ENCODE measurements around the gene MSI2. TPM values are rescaled to one million over a fixed set of nuclear protein-coding genes. Genes with fewer than 3 reads are reported as not detected.

The MSI2 gene
- total RNA-seq, 4 donors from 2014 or later, result 15.9 to 22.9 (median 17.0) TPM

GRCh38 chr17:57413848-57414651 lies 157.7 kb downstream of the MSI2 start:
- Histone ChIP-seq H3K36me3 (no peaks in the 10 kb centered on the region), H3K9me3 (no peaks in the 10 kb centered on the region), H3K4me3 (no peak overlapping the region), H3K27ac (no peak overlapping the region), H3K27me3 (no peaks in the 10 kb centered on the region), H3K4me1 (no peaks in the 10 kb centered on the region)
- 92 to 99% methylated on average over 9 of the region's 9 CpGs for WGBS, 2 donors
- no peak for DNase-seq
- no peak for TF ChIP-seq POLR2A (IDR thresholded peaks at IDR 0.05)
- intact Hi-C loops (cut with DNase I), result no loop called here

GRCh38 chr17:57415751-57416207 lies 159.5 kb downstream of the MSI2 start:
- Histone ChIP-seq H3K36me3 (no peaks in the 10 kb centered on the region), H3K4me1 (no peaks in the 10 kb centered on the region), H3K27me3 (no peaks in the 10 kb centered on the region), H3K27ac (no peak overlapping the region), H3K4me3 (no peak overlapping the region), H3K9me3 (no peaks in the 10 kb centered on the region)
- 84 to 93% methylated on average over 2 to 3 of the region's 3 CpGs for WGBS, 2 donors
- DNase-seq, result no peak
- no peak for TF ChIP-seq CTCF (IDR thresholded peaks at IDR 0.05)
- no peak for TF ChIP-seq POLR2A (IDR thresholded peaks at IDR 0.05)
- intact Hi-C loops (cut with DNase I), result no loop called here

- Histone ChIP-seq H3K27ac (no peak overlapping the region), H3K36me3 (no peaks in the 10 kb centered on the region), H3K4me3 (no peak overlapping the region), H3K4me1 (no peaks in the 10 kb centered on the region), H3K27me3 (no peaks in the 10 kb centered on the region), H3K9me3 (no peaks in the 10 kb centered on the region)
- no peak for DNase-seq
- TF ChIP-seq CTCF (IDR thresholded peaks at IDR 0.05) (no peak), POLR2A (IDR thresholded peaks at IDR 0.05) (no peak)
- 83 to 96% methylated on average over 7 of the region's 7 CpGs for whole genome bisulfite sequencing, 2 donors
- intact Hi-C loops (cut with DNase I), result no loop called here
Measured at GRCh38 chr17:57416369-57416768, 160.0 kb downstream of the MSI2 start.

- peaks cover 0 to 5% (median 3%) of the 10 kb centered on the region in 3 donors for H3K4me1 ChIP-seq
- TF ChIP-seq CTCF (IDR thresholded peaks at IDR 0.05), result no peak
- TF ChIP-seq POLR2A (IDR thresholded peaks at IDR 0.05), result no peak
- intact Hi-C loops (cut with DNase I), result no loop called here
- H3K27me3 ChIP-seq, result no peaks in the 10 kb centered on the region
- H3K27ac ChIP-seq, result no peak overlapping the region
- H3K9me3 ChIP-seq, result no peaks in the 10 kb centered on the region
- no peaks in the 10 kb centered on the region for H3K36me3 ChIP-seq
- WGBS, 2 donors, result 81 to 92% methylated on average over 7 of the region's 7 CpGs
- DNase-seq, result no peak
- no peak overlapping the region for H3K4me3 ChIP-seq
Measured at GRCh38 chr17:57417956-57418355, 161.6 kb downstream of the MSI2 start.

- Histone ChIP-seq H3K27me3 (no peaks in the 10 kb centered on the region), H3K9me3 (no peaks in the 10 kb centered on the region), H3K27ac (no peak overlapping the region), H3K36me3 (no peaks in the 10 kb centered on the region), H3K4me1 (peaks cover 0 to 5% (median 3%) of the 10 kb centered on the region in 3 donors), H3K4me3 (no peak overlapping the region)
- no peak for DNase-seq
- 71% methylated on average over 7 of the region's 7 CpGs for WGBS, 2 donors
- intact Hi-C loops (cut with DNase I), result no loop called here
- TF ChIP-seq CTCF (IDR thresholded peaks at IDR 0.05) (no peak), POLR2A (IDR thresholded peaks at IDR 0.05) (no peak)
Measured at GRCh38 chr17:57418463-57419246, 162.3 kb downstream of the MSI2 start.
